Adipose tissue (tissue), 3 donors: ENCODE data around the gene COPE. TPM values are rescaled to one million over a fixed set of nuclear protein-coding genes. Genes with fewer than 3 reads are reported as not detected.

Source experiments
- H3K27ac ChIP-seq: one replicate; pipeline ENCODE4 v1.5.1; 2013; ENCODE audit warnings: low read depth, low read length
- WGBS, 3 donors: extraction: QIAGEN DNeasy Blood & Tissue Kit; methylation state at CpG; one replicate each; pipeline ENCODE4 v1.1.7; 2013; 5-methylcytosine and 5-hydroxymethylcytosine counted together
- polyA plus RNA-seq, 3 donors: library from polyadenylated mRNA; stranded (reverse); fragments of 200-250 nt; gene quantifications; one replicate each; pipeline ENCODE4 v1.2.3, GENCODE V29; 2013
- donor health status: healthy with polysubstance abuse.
- donor health status: Bipolar disorder and iron deficiency.
- donor health status: healthy.

Gene COPE
- polyA plus RNA-seq, 3 donors: 139 to 193 (median 188) TPM

DNA sequence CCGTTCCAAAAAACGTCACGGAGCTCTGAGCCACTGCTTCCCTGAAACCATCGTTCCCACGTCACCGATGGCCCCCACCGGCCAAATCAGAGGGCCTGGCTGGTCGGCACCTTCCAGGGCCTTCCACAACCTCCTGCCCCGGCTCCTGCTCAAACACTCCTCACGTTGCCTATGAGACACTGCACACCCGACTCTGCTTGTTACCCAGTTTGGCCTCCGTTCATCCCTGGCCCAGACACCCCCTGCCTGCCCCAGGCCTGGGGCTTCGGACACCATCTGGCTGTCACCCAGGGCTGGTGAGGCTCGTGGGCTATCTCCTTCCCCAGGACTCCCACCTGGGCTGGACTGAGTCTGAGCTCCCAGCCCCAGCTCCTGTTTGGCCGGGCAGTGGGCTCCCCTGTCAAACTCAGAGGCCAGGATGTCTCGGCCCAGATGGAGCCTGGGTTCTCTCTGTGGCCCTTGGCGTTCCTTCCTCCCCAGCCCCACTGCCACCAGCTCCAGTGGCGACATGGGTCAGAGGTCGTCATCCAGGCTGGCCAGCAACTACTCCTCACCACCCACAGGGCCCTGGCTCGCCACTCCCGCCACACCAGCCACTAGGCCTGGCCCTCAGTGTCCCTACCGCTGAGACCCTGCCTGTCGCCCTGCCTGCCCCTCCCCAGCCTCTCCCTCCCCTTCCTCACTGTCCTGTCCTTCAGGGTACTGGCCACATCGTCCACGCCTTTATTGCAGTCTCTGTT, 41.0 kb downstream of the COPE start:
- WGBS, 3 donors: 87 to 93% (median 92%) methylated on average over 25 of the region's 25 CpGs
- H3K27ac ChIP-seq: no peak overlapping the region

DNA sequence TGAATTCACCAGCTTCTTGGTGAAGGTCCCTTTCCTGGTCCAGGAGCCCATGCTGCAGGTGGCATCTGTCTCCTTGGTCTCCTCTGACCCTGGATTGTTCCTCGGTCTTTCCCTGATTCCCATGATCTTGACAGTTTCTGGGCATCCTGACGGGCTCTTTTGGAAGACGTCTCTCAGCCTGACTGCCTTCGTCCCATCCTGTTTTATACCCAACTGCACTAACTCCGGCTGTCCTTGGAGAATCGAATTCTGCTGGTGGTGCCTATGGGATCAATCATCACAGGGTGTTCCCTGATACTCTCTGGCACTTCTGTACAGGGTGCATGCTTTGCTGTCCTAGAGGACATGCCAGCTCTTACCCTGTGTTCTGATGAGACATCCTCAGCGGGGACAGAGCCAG, 42.3 kb downstream of the COPE start:
- WGBS, 3 donors: 93 to 95% (median 95%) methylated on average over 7 of the region's 7 CpGs
- H3K27ac ChIP-seq: no peak overlapping the region

- WGBS, 3 donors: 85 to 90% (median 85%) methylated on average over 5 of the region's 5 CpGs
- H3K27ac ChIP-seq: no peak overlapping the region
Measured at GRCh38 chr19:18875726-18876125, 43.5 kb downstream of the COPE start.

DNA sequence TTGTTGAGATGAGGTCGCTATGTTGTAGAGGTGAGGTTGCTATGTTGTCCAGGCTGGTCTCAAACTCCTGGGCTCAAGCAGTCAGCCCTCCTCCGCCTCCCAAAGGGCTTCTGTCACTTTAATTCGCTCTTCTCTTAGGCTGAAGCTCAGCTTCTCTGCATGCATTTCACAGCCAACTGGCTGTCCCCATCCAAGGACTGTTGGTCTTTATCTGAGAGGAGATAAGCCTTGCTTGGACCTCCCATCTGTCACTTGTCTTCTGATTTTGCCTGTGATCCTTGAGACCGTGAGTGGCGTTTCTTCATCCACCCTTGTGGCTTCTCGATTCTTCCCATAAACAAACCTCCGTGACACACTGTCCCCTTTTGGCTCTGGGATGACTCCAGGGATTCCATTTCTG, 47.6 kb downstream of the COPE start:
- no peak overlapping the region for H3K27ac ChIP-seq
- WGBS, 3 donors: 51 to 90% (median 85%) methylated on average over 7 of the region's 7 CpGs

GRCh38 chr19:18870531-18871172, 48.5 kb downstream of the COPE start:
- WGBS, 3 donors: 31 to 42% (median 32%) methylated on average over 17 to 25 of the region's 25 CpGs
- no peak overlapping the region for H3K27ac ChIP-seq

- no peak overlapping the region for H3K27ac ChIP-seq
- WGBS, 3 donors: 15 to 29% (median 18%) methylated on average over 50 to 61 of the region's 62 CpGs
Measured at GRCh38 chr19:18869781-18870530, 49.2 kb downstream of the COPE start.

- 32 to 40% (median 37%) methylated on average over 51 to 71 of the region's 71 CpGs for WGBS, 3 donors
- no peak overlapping the region for H3K27ac ChIP-seq
Measured at GRCh38 chr19:18869023-18869618, 50.1 kb downstream of the COPE start.

GRCh38 chr19:18868380-18869022, 50.7 kb downstream of the COPE start:
- no peak overlapping the region for H3K27ac ChIP-seq
- WGBS, 3 donors: 46 to 75% (median 68%) methylated on average over 72 to 77 of the region's 77 CpGs

- no peak overlapping the region for H3K27ac ChIP-seq
- 94 to 96% (median 96%) methylated on average over 23 of the region's 23 CpGs for WGBS, 3 donors
Measured at GRCh38 chr19:18867751-18868150, 51.4 kb downstream of the COPE start.

- WGBS, 3 donors: 94 to 96% (median 96%) methylated on average over 23 of the region's 23 CpGs
- H3K27ac ChIP-seq: no peak overlapping the region
Measured at GRCh38 chr19:18867199-18867598, 52.0 kb downstream of the COPE start.

- H3K27ac ChIP-seq: no peak overlapping the region
- WGBS, 3 donors: 75 to 84% (median 78%) methylated on average over 17 of the region's 17 CpGs
Measured at GRCh38 chr19:18866800-18867123, 52.4 kb downstream of the COPE start.

- H3K27ac ChIP-seq: no peak overlapping the region
- WGBS, 3 donors: 42 to 51% (median 42%) methylated on average over 29 to 38 of the region's 38 CpGs
Measured at GRCh38 chr19:18865973-18866799, 53.0 kb downstream of the COPE start.

DNA sequence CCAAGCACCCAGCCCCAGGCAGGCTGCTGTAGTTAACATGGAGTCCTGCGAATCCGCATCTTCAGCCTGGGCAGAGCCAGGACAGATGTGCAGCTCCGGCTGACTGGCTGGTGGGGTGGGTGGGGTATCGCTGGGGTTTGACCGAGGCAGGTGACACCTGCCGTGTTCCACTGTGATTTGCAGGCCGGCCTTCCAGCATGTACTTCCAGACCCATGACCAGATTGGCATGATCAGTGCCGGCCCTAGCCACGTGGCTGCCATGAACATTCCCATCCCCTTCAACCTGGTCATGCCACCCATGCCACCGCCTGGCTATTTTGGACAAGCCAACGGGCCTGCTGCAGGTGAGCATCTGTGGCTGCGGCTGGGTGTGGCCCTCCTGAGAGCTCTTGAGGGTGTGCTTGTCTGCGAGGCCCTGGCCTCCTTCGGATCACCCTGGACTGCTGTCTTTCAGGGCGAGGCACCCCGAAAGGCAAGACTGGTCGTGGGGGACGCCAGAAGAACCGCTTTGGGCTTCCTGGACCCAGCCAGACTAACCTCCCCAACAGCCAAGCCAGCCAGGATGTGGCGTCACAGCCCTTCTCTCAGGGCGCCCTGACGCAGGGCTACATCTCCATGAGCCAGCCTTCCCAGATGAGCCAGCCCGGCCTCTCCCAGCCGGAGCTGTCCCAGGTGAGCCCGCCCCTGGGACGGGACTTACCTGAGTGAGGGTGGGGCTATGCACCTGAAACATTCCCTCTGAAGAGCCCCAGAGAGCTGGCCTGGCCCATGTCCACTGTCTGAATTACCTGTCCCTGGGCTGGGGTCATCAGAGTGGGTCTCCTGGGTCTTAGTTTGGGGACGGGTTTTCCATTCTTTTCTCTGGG, 53.8 kb downstream of the COPE start:
- WGBS, 3 donors: 87 to 93% (median 90%) methylated on average over 26 to 27 of the region's 27 CpGs
- H3K27ac ChIP-seq: no peak overlapping the region

DNA sequence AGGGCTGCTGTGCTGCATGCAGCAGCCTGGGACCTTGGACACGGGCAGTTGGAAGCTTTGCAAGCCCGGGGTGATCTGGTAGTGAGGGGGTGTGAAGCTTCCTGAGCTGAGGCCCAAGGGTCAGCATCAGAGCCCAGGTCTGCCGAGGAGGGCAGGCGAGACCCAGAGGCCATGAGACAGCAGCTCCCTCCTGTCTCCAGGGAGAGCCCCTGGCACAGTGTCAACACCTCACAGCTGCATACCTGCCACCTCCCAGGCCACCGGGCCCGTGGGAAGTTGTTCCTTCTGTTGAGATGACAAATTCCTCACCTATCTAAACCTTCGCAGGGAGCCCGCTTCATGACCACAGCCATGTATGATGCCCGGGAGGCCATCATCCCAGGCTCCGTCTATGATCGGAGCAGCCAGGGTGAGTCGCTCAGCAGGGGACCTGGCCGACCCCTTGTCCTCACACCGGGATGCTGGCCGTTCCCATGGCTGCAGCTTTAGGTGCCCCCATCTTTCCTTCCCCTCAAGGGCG, 55.3 kb downstream of the COPE start:
- 63 to 80% (median 78%) methylated on average over 16 of the region's 16 CpGs for WGBS, 3 donors
- no peak overlapping the region for H3K27ac ChIP-seq

GRCh38 chr19:18862976-18863842, 56.0 kb downstream of the COPE start:
- 88 to 90% (median 89%) methylated on average over 31 to 33 of the region's 33 CpGs for WGBS, 3 donors
- no peak overlapping the region for H3K27ac ChIP-seq

GRCh38 chr19:18861917-18862316, 57.3 kb downstream of the COPE start:
- WGBS, 3 donors: 93 to 96% (median 94%) methylated on average over 12 of the region's 12 CpGs
- no peak overlapping the region for H3K27ac ChIP-seq
